CD14-positive monocyte (primary cell): Measurements from ENCODE around the gene DLGAP4. TPM values are rescaled to one million over a fixed set of nuclear protein-coding genes. Genes with fewer than 3 reads are reported as not detected.
A peak's percentile ranks its signal among the peaks of the same experiment; 100 is the strongest.

Source experiments
- DNase-seq, 3 donors: peaks; one replicate each; pipeline ENCODE4 v3.0.0-alpha.2; 2011 to 2022
- H2AFZ ChIP-seq: 2 replicates; pipeline ENCODE4 v1.6.0; 2012; ENCODE audit warnings: mild to moderate bottlenecking, low read depth, low read length, inconsistent platforms; ENCODE audit not compliant: insufficient read depth, poor library complexity, severe bottlenecking
- H3K27ac ChIP-seq, 2 donors: 1 replicate in 1 of 2; 2 replicates in 1 of 2; pipeline ENCODE4 v1.5.1; 2012 to 2013; ENCODE audit warnings: low read length in 2 of 2, control low read depth in 1 of 2, inconsistent platforms in 1 of 2, low read depth in 1 of 2, mild to moderate bottlenecking in 1 of 2
- H3K27me3 ChIP-seq, 2 donors: one replicate each; pipeline versions ENCODE4 v1.6.0 to v1.6.1; 2011 to 2013; ENCODE audit warnings: low read length in 2 of 2; ENCODE audit not compliant: control insufficient read depth in 2 of 2, insufficient read depth in 2 of 2
- H3K36me3 ChIP-seq, 2 donors: replicated peaks in 1 of 2; 1 replicate in 1 of 2; 2 replicates in 1 of 2; pipeline versions ENCODE4 v1.5.1 to v1.6.1; 2012 to 2013; ENCODE audit warnings: low read length in 2 of 2, control low read depth in 1 of 2, inconsistent platforms in 1 of 2, mild to moderate bottlenecking in 1 of 2; ENCODE audit not compliant: insufficient read depth in 2 of 2, control insufficient read depth in 1 of 2
- H3K4me1 ChIP-seq, 2 donors: 1 replicate in 1 of 2; 2 replicates in 1 of 2; pipeline versions ENCODE4 v1.5.1 to v1.6.1; 2012 to 2013; ENCODE audit warnings: low read length in 2 of 2, control low read depth in 1 of 2, inconsistent platforms in 1 of 2, mild to moderate bottlenecking in 1 of 2, moderate library complexity in 1 of 2; ENCODE audit not compliant: insufficient read depth in 2 of 2, control insufficient read depth in 1 of 2
- H3K4me2 ChIP-seq: replicated peaks from 2 replicates; pipeline ENCODE3; 2012; ENCODE audit warnings: low read length, moderate library complexity, mild to moderate bottlenecking; ENCODE audit not compliant: poor library complexity, severe bottlenecking; ENCODE audit errors: extremely low read depth
- H3K4me3 ChIP-seq, 3 experiments: fragments of 200-600 bp in 1 of 3; sonication (generic) in 1 of 3; replicated peaks in 1 of 3; 1 replicate in 2 of 3; 2 replicates in 1 of 3; pipeline ENCODE4 v1.5.1; 2011 to 2013; ENCODE audit warnings: low read length in 3 of 3, mild to moderate bottlenecking in 3 of 3, control low read depth in 2 of 3, low read depth in 2 of 3, inconsistent platforms in 1 of 3, moderate library complexity in 1 of 3
- H3K79me2 ChIP-seq: 2 replicates; pipeline ENCODE4 v1.6.0; 2012; ENCODE audit warnings: mild to moderate bottlenecking, control low read depth, inconsistent platforms, low read length, moderate library complexity; ENCODE audit not compliant: insufficient read depth
- H3K9ac ChIP-seq: 2 replicates; pipeline ENCODE4 v1.6.0; 2017; ENCODE audit warnings: low read length, mild to moderate bottlenecking; ENCODE audit not compliant: insufficient read depth, poor library complexity, severe bottlenecking
- H3K9me3 ChIP-seq, 2 donors: replicated peaks in 1 of 2; 1 replicate in 1 of 2; 2 replicates in 1 of 2; pipeline versions ENCODE4 v1.5.1 to v1.6.1; 2012 to 2013; ENCODE audit warnings: low read length in 2 of 2, control low read depth in 1 of 2; ENCODE audit not compliant: control insufficient read depth in 1 of 2, insufficient read depth in 1 of 2
- H4K20me1 ChIP-seq: 2 replicates; pipeline ENCODE4 v1.6.0; 2012; ENCODE audit warnings: mild to moderate bottlenecking, low read length, control low read depth, moderate library complexity; ENCODE audit not compliant: insufficient read depth
- H3K27ac Mint-ChIP-seq, 7 donors: one replicate each; pipeline ENCODE4 v1.8.0; 2020; ENCODE audit warnings: mild to moderate bottlenecking in 7 of 7, mixed read lengths in 7 of 7, moderate library complexity in 6 of 7, inconsistent platforms in 2 of 7
- H3K27me3 Mint-ChIP-seq, 3 donors: one replicate each; pipeline ENCODE4 v1.8.0; 2021 to 2022; ENCODE audit warnings: low read depth in 3 of 3, mild to moderate bottlenecking in 3 of 3, mixed read lengths in 3 of 3, moderate library complexity in 3 of 3, inconsistent platforms in 1 of 3
- H3K36me3 Mint-ChIP-seq, 2 donors: one replicate each; pipeline ENCODE4 v1.8.0; 2020; ENCODE audit warnings: mixed read lengths in 2 of 2, inconsistent platforms in 1 of 2, mild to moderate bottlenecking in 1 of 2
- H3K4me1 Mint-ChIP-seq: one replicate; pipeline ENCODE4 v1.8.0; 2020; ENCODE audit warnings: mild to moderate bottlenecking, mixed read lengths
- H3K4me3 Mint-ChIP-seq, 2 donors: one replicate each; pipeline ENCODE4 v1.8.0; 2020; ENCODE audit warnings: mild to moderate bottlenecking in 2 of 2, mixed read lengths in 2 of 2, moderate library complexity in 1 of 2
- H3K9me3 Mint-ChIP-seq, 7 donors: one replicate each; pipeline ENCODE4 v1.8.0; 2020 to 2022; ENCODE audit warnings: mixed read lengths in 7 of 7, mild to moderate bottlenecking in 6 of 7, moderate library complexity in 6 of 7, inconsistent platforms in 2 of 7
- CTCF ChIP-seq: fragments of 200-600 bp; IDR thresholded peaks from one replicate; pipeline ENCODE4 v1.8.0; 2022; ENCODE audit warnings: antibody characterized with exemption, mild to moderate bottlenecking
- WGBS: methylation state at CpG from one replicate; pipeline ENCODE4 v1.1.5; 2013; ENCODE audit warnings: missing lambda C conversion rate; ENCODE audit not compliant: insufficient coverage; 5-methylcytosine and 5-hydroxymethylcytosine counted together
- intact Hi-C, 2 donors: fragments of 100-400 bp; cut with micrococcal nuclease; formaldehyde crosslinking; loops; one replicate each; pipeline versions ENCODE4 v1.15.0 to v1.15.1; 2023
- polyA plus RNA-seq, 3 donors: library from polyadenylated mRNA; depleted of rRNA in 1 of 3; unstranded in 2 of 3; stranded (reverse) in 1 of 3; fragments of 300-500 nt in 2 of 3; fragments of >200 nt in 1 of 3; fragmentation: Illumina TruSeq in 2 of 3; gene quantifications; 1 replicate in 2 of 3; 2 replicates in 1 of 3; pipeline ENCODE4 v1.2.3, GENCODE V29; 2012 to 2021

The DLGAP4 gene
- polyA plus RNA-seq, 3 donors: 9.9 to 52.7 (median 17.6) TPM

- Histone ChIP-seq H3K79me2 (no peaks in the 10 kb centered on the region), H3K4me2 (no peak overlapping the region), H4K20me1 (no peaks in the 10 kb centered on the region), H3K27ac (no peak overlapping the region), H3K27me3 (no peaks in the 10 kb centered on the region), H3K4me1 (no peaks in the 10 kb centered on the region), H3K4me3 (no peak overlapping the region), H2AFZ (no peak overlapping the region), H3K9ac (no peak overlapping the region), H3K36me3 (no peaks in the 10 kb centered on the region), H3K9me3 (no peaks in the 10 kb centered on the region)
- DNase-seq: no peak
- Mint-ChIP-seq H3K27ac (no peak overlapping the region), H3K4me1 (no peaks in the 10 kb centered on the region), H3K4me3 (no peak overlapping the region), H3K27me3 (peaks cover 7 to 19% (median 18%) of the 10 kb centered on the region in 3 donors), H3K9me3 (peaks cover 0 to 7% (median 0%) of the 10 kb centered on the region in 7 donors), H3K36me3 (no peaks in the 10 kb centered on the region)
- WGBS: 100% methylated on average over 2 of the region's 4 CpGs
- no peak for TF ChIP-seq CTCF
- intact Hi-C loops: no loop called here
These were observed 148.2 kb downstream of the DLGAP4 start for GRCh38 chr20:36454332-36454697.

- Mint-ChIP-seq H3K4me3 (no peak overlapping the region), H3K36me3 (no peaks in the 10 kb centered on the region), H3K27ac (peak overlapping the region in 1 of 7 donors; percentile 57), H3K27me3 (peaks cover 7 to 19% (median 13%) of the 10 kb centered on the region in 3 donors), H3K9me3 (peaks cover 0 to 2% (median 0%) of the 10 kb centered on the region in 7 donors), H3K4me1 (no peaks in the 10 kb centered on the region)
- Histone ChIP-seq H4K20me1 (no peaks in the 10 kb centered on the region), H3K4me3 (no peak overlapping the region), H3K4me2 (no peak overlapping the region), H2AFZ (no peak overlapping the region), H3K27ac (no peak overlapping the region), H3K9me3 (no peaks in the 10 kb centered on the region), H3K79me2 (no peaks in the 10 kb centered on the region), H3K4me1 (no peaks in the 10 kb centered on the region), H3K36me3 (no peaks in the 10 kb centered on the region), H3K9ac (no peak overlapping the region), H3K27me3 (no peaks in the 10 kb centered on the region)
- 69% methylated on average over 6 of the region's 9 CpGs for WGBS
- intact Hi-C loops: no loop called here
- DNase-seq: no peak
- TF ChIP-seq CTCF: no peak
These were observed 148.7 kb downstream of the DLGAP4 start for GRCh38 chr20:36454698-36455427.
